IMR-90 (cell line): Measurements from ENCODE around the gene PCSK6. TPM values are rescaled to one million over a fixed set of nuclear protein-coding genes. Genes with fewer than 3 reads are reported as not detected.

Source experiments
- ATAC-seq: fragments of 200-7000 bp; cut with Tn5 transposase; 2 replicates; pipeline ENCODE4 v1.9.1; 2020; ENCODE audit warnings: low read depth, mild to moderate bottlenecking, moderate library complexity
- BruUV-seq: library from RNA; stranded (reverse); fragments of 400-500 nt; replicated peaks from 2 replicates; lab custom pipeline; 2021; lab: Mats Ljungman, UMichigan
- CTCF ChIA-PET: fragments of 300-600 bp; formaldehyde crosslinking; extraction: SDS; loops from one replicate; lab custom pipeline; 2021; ENCODE audit warnings: antibody characterized with exemption; lab: Yijun Ruan, JAX
- POLR2A ChIA-PET: fragments of 300-600 bp; sonication (Branson Sonifier 250); formaldehyde crosslinking; loops from one replicate; lab custom pipeline; 2022; ENCODE audit warnings: antibody characterized with exemption; ENCODE audit not compliant: unreplicated experiment; lab: Charles Lee
- DNase-seq: peaks from one replicate; pipeline ENCODE4 v3.0.0; 2013
- H2AFZ ChIP-seq: replicated peaks from 2 replicates; pipeline ENCODE3; 2013; ENCODE audit warnings: low read length, mild to moderate bottlenecking; ENCODE audit not compliant: poor library complexity
- H2AK5ac ChIP-seq: 2 replicates; pipeline ENCODE4 v1.6.1; 2013; ENCODE audit warnings: low read depth, low read length, inconsistent platforms
- H2AK9ac ChIP-seq: replicated peaks from 2 replicates; pipeline ENCODE3; 2013; ENCODE audit warnings: mild to moderate bottlenecking, low read depth, low read length, moderate library complexity; ENCODE audit not compliant: poor library complexity
- H2BK120ac ChIP-seq: 2 replicates; pipeline ENCODE4 v1.6.1; 2013; ENCODE audit warnings: low read depth, low read length, inconsistent platforms
- H2BK15ac ChIP-seq: 3 replicates; pipeline ENCODE4 v1.6.1; 2013; ENCODE audit warnings: low read depth, low read length, inconsistent platforms
- H2BK20ac ChIP-seq: 2 replicates; pipeline ENCODE4 v1.6.1; 2013; ENCODE audit warnings: low read depth, mild to moderate bottlenecking, inconsistent platforms, low read length, moderate library complexity
- H2BK5ac ChIP-seq: 2 replicates; pipeline ENCODE4 v1.6.1; 2013; ENCODE audit warnings: mild to moderate bottlenecking, low read depth, low read length, inconsistent platforms; ENCODE audit not compliant: poor library complexity, severe bottlenecking
- H3K14ac ChIP-seq: replicated peaks from 2 replicates; pipeline ENCODE4 v1.6.1; 2013; ENCODE audit warnings: low read depth, low read length, inconsistent platforms
- H3K18ac ChIP-seq: 2 replicates; pipeline ENCODE4 v1.6.1; 2013; ENCODE audit warnings: low read depth, low read length, control low read depth
- H3K23ac ChIP-seq: 2 replicates; pipeline ENCODE4 v1.6.1; 2013; ENCODE audit warnings: low read depth, low read length, inconsistent platforms
- H3K27ac ChIP-seq: 2 replicates; pipeline ENCODE4 v1.5.1; 2013; ENCODE audit warnings: mild to moderate bottlenecking, control low read depth, low read length; ENCODE audit not compliant: insufficient read depth
- H3K27me3 ChIP-seq: 2 replicates; pipeline ENCODE4 v1.6.1; 2013; ENCODE audit warnings: low read length; ENCODE audit not compliant: control insufficient read depth, insufficient read depth
- H3K36me3 ChIP-seq: 2 replicates; pipeline ENCODE4 v1.6.1; 2013; ENCODE audit warnings: low read length, mixed read lengths; ENCODE audit not compliant: control insufficient read depth, insufficient read depth
- H3K4ac ChIP-seq: 2 replicates; pipeline ENCODE4 v1.6.1; 2013; ENCODE audit warnings: low read depth, low read length, inconsistent platforms
- H3K4me1 ChIP-seq: 2 replicates; pipeline ENCODE4 v1.6.1; 2013; ENCODE audit warnings: low read length, mixed read lengths; ENCODE audit not compliant: control insufficient read depth, insufficient read depth
- H3K4me2 ChIP-seq: 2 replicates; pipeline ENCODE4 v1.6.1; 2013; ENCODE audit warnings: low read depth, mild to moderate bottlenecking, control low read depth, low read length, moderate library complexity
- H3K4me3 ChIP-seq: 2 replicates; pipeline ENCODE4 v1.5.1; 2013; ENCODE audit warnings: low read depth, mild to moderate bottlenecking, control low read depth, low read length, moderate library complexity; ENCODE audit not compliant: insufficient read depth
- H3K56ac ChIP-seq: 2 replicates; pipeline ENCODE4 v1.6.1; 2013; ENCODE audit warnings: low read length, inconsistent platforms; ENCODE audit not compliant: insufficient read depth; ENCODE audit errors: extremely low read depth
- H3K79me1 ChIP-seq, 2 experiments: 2 replicates each; pipeline ENCODE4 v1.6.1; 2013; ENCODE audit warnings: low read length in 2 of 2, inconsistent platforms in 1 of 2, low read depth in 1 of 2
- H3K9ac ChIP-seq: 2 replicates; pipeline ENCODE4 v1.6.1; 2013; ENCODE audit warnings: low read depth, low read length, control low read depth
- H3K9me1 ChIP-seq: 2 replicates; pipeline ENCODE4 v1.6.1; 2013; ENCODE audit warnings: low read length, inconsistent platforms; ENCODE audit not compliant: insufficient read depth
- H3K9me3 ChIP-seq: 2 replicates; pipeline ENCODE4 v1.6.1; 2013; ENCODE audit warnings: low read length; ENCODE audit not compliant: control insufficient read depth, insufficient read depth
- H4K20me1 ChIP-seq: 2 replicates; pipeline ENCODE4 v1.6.1; 2013; ENCODE audit warnings: low read length, inconsistent platforms; ENCODE audit not compliant: insufficient read depth
- H4K5ac ChIP-seq: 2 replicates; pipeline ENCODE4 v1.6.1; 2013; ENCODE audit warnings: mild to moderate bottlenecking, low read depth, low read length, control low read depth
- H4K8ac ChIP-seq, 2 experiments: 2 replicates each; pipeline ENCODE4 v1.6.1; 2013; ENCODE audit warnings: low read depth in 2 of 2, low read length in 2 of 2, control low read depth in 1 of 2, inconsistent platforms in 1 of 2
- H4K91ac ChIP-seq: 2 replicates; pipeline ENCODE4 v1.6.1; 2013; ENCODE audit warnings: low read depth, low read length, inconsistent platforms; ENCODE audit not compliant: insufficient read depth
- BHLHE40 ChIP-seq: fragments of 150-350 bp; IDR thresholded peaks from 2 replicates; pipeline ENCODE4 v1.6.1; 2016; ENCODE audit warnings: mild to moderate bottlenecking, low read depth, low read length
- CEBPB ChIP-seq: IDR thresholded peaks from 2 replicates; pipeline ENCODE4 v1.6.1; 2012; ENCODE audit warnings: low read depth, low read length, improper control_type of control experiment
- CHD1 ChIP-seq: IDR thresholded peaks from 2 replicates; pipeline ENCODE4 v1.6.1; 2012; ENCODE audit warnings: low read depth, low read length, improper control_type of control experiment
- ELK1 ChIP-seq: fragments of 150-350 bp; IDR thresholded peaks from 2 replicates; pipeline ENCODE4 v1.6.1; 2016; ENCODE audit warnings: low read depth, mild to moderate bottlenecking, low read length, moderate library complexity, borderline replicate concordance
- FOS ChIP-seq: fragments of 150-350 bp; IDR thresholded peaks from 2 replicates; pipeline ENCODE4 v1.6.1; 2016; ENCODE audit warnings: low read depth, low read length
- MAFK ChIP-seq: IDR thresholded peaks from 2 replicates; pipeline ENCODE4 v1.6.1; 2012; ENCODE audit warnings: low read depth, low read length, improper control_type of control experiment
- MXI1 ChIP-seq: IDR thresholded peaks from 2 replicates; pipeline ENCODE4 v1.6.1; 2012; ENCODE audit warnings: low read depth, mild to moderate bottlenecking, low read length, moderate library complexity, borderline replicate concordance
- POLR2A ChIP-seq: IDR thresholded peaks from 2 replicates; pipeline ENCODE4 v1.6.1; 2012; ENCODE audit warnings: mild to moderate bottlenecking, low read depth, low read length
- RAD21 ChIP-seq: IDR thresholded peaks from 2 replicates; pipeline ENCODE4 v1.6.1; 2012; ENCODE audit warnings: low read length, improper control_type of control experiment
- RCOR1 ChIP-seq: IDR thresholded peaks from 2 replicates; pipeline ENCODE4 v1.6.1; 2012; ENCODE audit warnings: mild to moderate bottlenecking, low read length, improper control_type of control experiment; ENCODE audit not compliant: insufficient replicate concordance
- RFX5 ChIP-seq: IDR thresholded peaks from 2 replicates; pipeline ENCODE4 v1.8.0; 2012; ENCODE audit warnings: low read depth, mild to moderate bottlenecking, low read length, moderate library complexity
- SMC3 ChIP-seq: fragments of 150-350 bp; IDR thresholded peaks from 2 replicates; pipeline ENCODE4 v1.6.1; 2016; ENCODE audit warnings: low read depth, mild to moderate bottlenecking, antibody characterized with exemption, low read length, moderate library complexity
- USF2 ChIP-seq: fragments of 150-350 bp; IDR thresholded peaks from 2 replicates; pipeline ENCODE4 v1.6.1; 2017; ENCODE audit warnings: mild to moderate bottlenecking, antibody characterized with exemption, low read length, low read depth
- WGBS, 2 experiments: methylation state at CpG; one replicate each; pipeline versions ENCODE4 v1.1.5 to v1.1.7; 2013; ENCODE audit warnings: missing lambda C conversion rate in 2 of 2; ENCODE audit not compliant: insufficient read length in 1 of 2; ENCODE audit errors: extremely low coverage in 2 of 2; 5-methylcytosine and 5-hydroxymethylcytosine counted together
- dilution Hi-C: fragments of 300-500 bp; cut with HindIII; formaldehyde crosslinking; loops from one replicate; pipeline ENCODE4 v1.14.3; 2018; ENCODE audit warnings: low sequenced_read_pairs; ENCODE audit not compliant: unreplicated experiment
- in situ Hi-C: fragments of 300-500 bp; cut with MboI; formaldehyde crosslinking; loops from 3 replicates; pipeline ENCODE4 v1.14.3; 2019; ENCODE audit warnings: low sequenced_read_pairs, inconsistent platforms, mixed read lengths
- intact Hi-C: fragments of 100-400 bp; cut with micrococcal nuclease; formaldehyde crosslinking; loops from 2 replicates; pipeline ENCODE4 v1.10.0; 2022
- polyA plus RNA-seq, 3 experiments: library from polyadenylated mRNA; depleted of rRNA; stranded (reverse); fragments of >200 nt; gene quantifications; 2 replicates each; pipeline ENCODE4 v1.2.3, GENCODE V29; 2012; ENCODE audit warnings: low replicate concordance in 1 of 3
- total RNA-seq: library from RNA; depleted of rRNA; stranded (reverse); fragments of >200 nt; gene quantifications from 2 replicates; pipeline ENCODE4 v1.2.3, GENCODE V29; 2012

The PCSK6 gene
- total and polyA plus RNA-seq, 2 of the 4 experiments (the other 2 are of a cell fraction): not detected

GRCh38 chr15:101452572-101452971 lies 36.9 kb downstream of the PCSK6 start:
- Histone ChIP-seq H3K4me3 (no peak overlapping the region), H3K79me1 (no peaks in the 10 kb centered on the region), H3K27ac (no peak overlapping the region), H3K36me3 (no peaks in the 10 kb centered on the region), H2BK15ac (no peak overlapping the region), H3K4me1 (no peaks in the 10 kb centered on the region), H3K18ac (no peak overlapping the region), H3K23ac (no peak overlapping the region), H2AFZ (no peak overlapping the region), H3K14ac (no peak overlapping the region), H3K9me1 (no peaks in the 10 kb centered on the region), H2AK9ac (no peak overlapping the region), H2BK20ac (no peak overlapping the region), H3K27me3 (peaks cover 29% of the 10 kb centered on the region), H4K91ac (no peak overlapping the region), H3K9ac (no peak overlapping the region), H3K56ac (no peak overlapping the region), H2BK120ac (no peak overlapping the region), H4K5ac (no peak overlapping the region), H2AK5ac (no peak overlapping the region), H4K20me1 (no peaks in the 10 kb centered on the region), H3K4me2 (no peak overlapping the region), H3K4ac (no peak overlapping the region), H3K9me3 (no peaks in the 10 kb centered on the region), H2BK5ac (no peak overlapping the region), H4K8ac (no peak overlapping the region)
- ChIA-PET CTCF (no interaction called here), POLR2A (no interaction called here)
- in situ Hi-C loops: no loop called here
- no TSS peak for BruUV-seq
- intact Hi-C loops: no loop called here
- dilution Hi-C loops: no loop called here
- WGBS, 2 experiments: 75% methylated on average over 8 of the region's 11 CpGs; no CpG with 5 or more reads in 1 of the 2 experiments
- no peak for ATAC-seq
- no peak for DNase-seq
- TF ChIP-seq RAD21 (no peak), CEBPB (no peak), FOS (no peak), USF2 (no peak), ELK1 (no peak), MXI1 (no peak), RFX5 (no peak), MAFK (no peak), BHLHE40 (no peak), POLR2A (no peak), RCOR1 (no peak), CHD1 (no peak), SMC3 (no peak)
